Mesothelial cell of epicardium (in vitro differentiated cells): ENCODE measurements around the gene HES6. TPM values are rescaled to one million over a fixed set of nuclear protein-coding genes. Genes with fewer than 3 reads are reported as not detected.

ENCODE experiments used
- DNase-seq, 2 experiments: peaks; one replicate each; pipeline ENCODE4 v3.0.0; 2021; ENCODE audit warnings: low spot score in 2 of 2; ENCODE audit not compliant: unreplicated experiment in 2 of 2
- H3K27ac Mint-ChIP-seq: 2 replicates; pipeline ENCODE4 v1.8.0; 2021; ENCODE audit warnings: mixed read lengths
- H3K27me3 Mint-ChIP-seq: 2 replicates; pipeline ENCODE4 v1.8.0; 2021; ENCODE audit warnings: low read depth, mixed read lengths
- H3K36me3 Mint-ChIP-seq: 2 replicates; pipeline ENCODE4 v1.8.0; 2021; ENCODE audit warnings: mixed read lengths
- H3K4me1 Mint-ChIP-seq: 2 replicates; pipeline ENCODE4 v1.8.0; 2021; ENCODE audit warnings: mixed read lengths
- H3K4me3 Mint-ChIP-seq: 2 replicates; pipeline ENCODE4 v1.8.0; 2021; ENCODE audit warnings: mild to moderate bottlenecking, moderate library complexity, mixed read lengths
- H3K9me3 Mint-ChIP-seq: 2 replicates; pipeline ENCODE4 v1.8.0; 2021; ENCODE audit warnings: mixed read lengths
- CTCF ChIP-seq: fragments of 200-600 bp; sonication (generic); IDR thresholded peaks from one replicate; pipeline ENCODE4 v1.5.0; 2021; ENCODE audit warnings: antibody characterized with exemption; ENCODE audit not compliant: unreplicated experiment
- total RNA-seq: library from RNA; stranded (reverse); gene quantifications from 3 replicates; pipeline ENCODE4 v1.2.1, GENCODE V29; 2021

The HES6 gene
- total RNA-seq, 1 donor from 2014 or later, result 4.2 TPM

DNA sequence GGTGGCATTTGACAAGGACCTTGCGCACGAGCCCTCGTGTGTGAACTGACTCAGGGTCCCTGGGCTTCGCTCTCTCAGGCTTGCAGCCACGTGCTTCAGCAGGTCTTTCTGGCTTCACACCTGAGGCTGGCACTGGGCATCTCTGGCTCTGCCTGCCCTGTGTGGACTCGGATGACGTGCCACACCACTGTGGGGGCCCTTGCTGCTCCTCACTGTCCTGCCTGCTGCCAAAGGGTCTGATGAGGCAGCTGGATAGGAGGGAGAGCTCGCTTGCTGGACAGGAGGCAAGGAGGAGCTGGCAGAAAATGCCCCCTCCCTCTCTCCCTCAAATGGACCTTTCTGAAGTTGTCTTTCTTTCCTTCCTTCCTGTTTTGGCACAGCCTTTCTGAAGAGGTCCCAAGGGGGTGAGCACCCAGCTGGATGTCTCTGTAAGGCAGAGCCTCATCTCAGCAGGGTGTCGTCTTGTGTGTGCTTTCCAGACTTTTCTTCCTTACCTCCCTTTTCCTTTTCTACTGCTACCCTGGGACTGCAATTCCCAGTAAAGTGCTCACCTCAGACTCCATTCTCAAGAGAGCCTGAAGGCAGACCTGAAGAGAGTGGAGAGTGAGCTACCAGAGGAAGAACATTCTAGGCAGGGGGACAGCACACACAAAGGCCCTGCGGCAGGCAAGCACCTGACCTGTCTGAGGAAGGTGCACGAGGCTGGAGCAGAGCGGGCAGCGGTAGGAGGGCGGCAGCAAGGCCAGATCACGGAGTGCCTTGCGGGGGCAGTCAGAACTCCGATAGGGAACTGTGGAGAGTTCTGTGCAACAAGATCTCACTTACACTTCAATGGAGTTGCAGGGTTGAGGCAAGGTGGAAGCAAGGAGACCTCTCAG lies 43.3 kb upstream of the HES6 start:
- no peaks in the 10 kb centered on the region for H3K36me3 Mint-ChIP-seq
- peaks cover 27% of the 10 kb centered on the region for H3K4me1 Mint-ChIP-seq
- TF ChIP-seq CTCF, result no peak

DNA sequence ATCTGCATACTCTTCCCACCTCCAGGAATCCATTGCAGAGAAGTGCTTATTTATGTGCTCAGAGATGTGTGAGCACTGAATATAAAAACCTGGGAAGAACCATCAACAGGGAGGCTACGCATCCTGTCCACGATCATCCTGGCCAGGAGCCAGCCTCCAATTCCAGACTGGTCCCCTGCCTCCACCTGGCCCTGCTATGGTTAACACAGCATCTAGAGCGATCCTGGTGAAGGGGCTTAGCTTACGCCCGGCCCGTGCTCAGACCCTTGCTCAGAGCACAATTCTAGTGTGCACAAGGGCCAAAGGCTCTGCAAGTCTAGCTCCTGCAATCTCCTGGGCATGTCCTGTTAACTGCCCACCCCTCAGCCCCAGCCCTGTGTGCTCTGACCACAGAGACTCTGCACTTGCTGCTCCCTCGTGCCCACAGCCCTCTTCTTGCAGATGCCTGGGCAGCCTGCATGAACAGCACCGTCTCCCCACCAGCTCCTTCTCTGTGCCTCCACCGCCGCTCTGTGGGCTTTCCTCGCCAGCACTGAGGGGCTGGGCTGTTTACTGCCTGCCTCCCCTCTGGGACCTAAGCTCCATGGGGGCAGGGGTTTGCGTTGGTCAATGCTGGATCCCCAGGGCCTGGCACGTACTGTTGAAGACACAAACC lies 42.1 kb upstream of the HES6 start:
- no peak for TF ChIP-seq CTCF
- Mint-ChIP-seq H3K9me3 (no peaks in the 10 kb centered on the region), H3K4me1 (peaks cover 19% of the 10 kb centered on the region), H3K4me3 (no peak overlapping the region), H3K27ac (no peak overlapping the region), H3K27me3 (no peaks in the 10 kb centered on the region), H3K36me3 (no peaks in the 10 kb centered on the region)
- DNase-seq, result no peak

More for the DNA sequence above, 43.3 kb upstream of the HES6 start:
- Mint-ChIP-seq H3K27ac (no peak overlapping the region), H3K9me3 (no peaks in the 10 kb centered on the region), H3K27me3 (no peaks in the 10 kb centered on the region), H3K4me3 (no peak overlapping the region)
- no peak for DNase-seq

DNA sequence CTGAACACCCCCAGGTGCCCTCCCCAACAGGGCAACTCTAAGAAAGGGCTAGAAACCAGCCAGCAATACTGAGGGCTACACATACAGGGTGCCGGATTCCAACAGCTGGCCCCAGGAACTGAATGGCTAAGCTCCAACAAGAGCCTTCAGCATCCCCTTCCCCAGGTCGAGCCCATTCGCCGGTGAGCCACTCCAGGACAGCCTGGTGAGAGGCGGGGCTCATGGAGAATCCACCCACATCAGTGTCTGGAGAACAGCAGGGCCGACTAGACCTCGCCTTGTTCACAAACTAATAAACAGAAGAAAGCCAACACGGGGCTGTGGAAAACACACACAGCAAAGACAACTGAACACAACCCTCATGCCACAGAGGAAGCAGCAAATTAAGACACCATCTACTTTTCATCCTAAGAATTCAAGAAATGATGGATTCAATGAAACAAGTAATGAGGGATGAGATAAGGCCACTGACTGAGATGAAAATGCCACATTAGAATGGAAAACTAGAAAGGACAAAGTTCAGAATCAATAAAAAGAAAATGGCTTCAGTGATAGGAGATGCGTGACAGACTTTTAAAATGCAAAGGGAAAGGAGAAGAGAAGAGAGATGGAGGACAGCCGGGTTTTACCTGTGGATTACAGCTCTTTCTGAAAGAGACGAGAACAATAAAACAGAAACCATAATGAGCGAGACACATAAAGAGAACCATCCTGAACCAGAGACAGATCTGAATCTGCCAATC lies 40.4 kb upstream of the HES6 start:
- peaks cover 2% of the 10 kb centered on the region for H3K36me3 Mint-ChIP-seq
- no peak for DNase-seq
- TF ChIP-seq CTCF, result no peak
- no peaks in the 10 kb centered on the region for H3K27me3 Mint-ChIP-seq
- no peak overlapping the region for H3K4me3 Mint-ChIP-seq
- H3K9me3 Mint-ChIP-seq, result no peaks in the 10 kb centered on the region
- peaks cover 3% of the 10 kb centered on the region for H3K4me1 Mint-ChIP-seq
- H3K27ac Mint-ChIP-seq, result no peak overlapping the region

GRCh38 chr2:238279324-238279682 lies 39.5 kb upstream of the HES6 start:
- Mint-ChIP-seq H3K9me3 (no peaks in the 10 kb centered on the region), H3K4me1 (no peaks in the 10 kb centered on the region), H3K27ac (no peak overlapping the region), H3K4me3 (no peak overlapping the region), H3K36me3 (peaks cover 5% of the 10 kb centered on the region), H3K27me3 (no peaks in the 10 kb centered on the region)
- no peak for TF ChIP-seq CTCF
- DNase-seq, result no peak

GRCh38 chr2:238278626-238279323 lies 38.9 kb upstream of the HES6 start:
- Mint-ChIP-seq H3K9me3 (no peaks in the 10 kb centered on the region), H3K27me3 (no peaks in the 10 kb centered on the region), H3K4me1 (no peaks in the 10 kb centered on the region), H3K36me3 (peaks cover 7% of the 10 kb centered on the region), H3K4me3 (no peak overlapping the region), H3K27ac (no peak overlapping the region)
- no peak for TF ChIP-seq CTCF
- DNase-seq, result no peak
